ENCODE measurements around the gene MRPS7. TPM values are rescaled to one million over a fixed set of nuclear protein-coding genes. Genes with fewer than 3 reads are reported as not detected.

Gene MRPS7
- total and polyA plus RNA-seq, 2 donors (not counting 1 experiment from before 2014, with no cell fraction given) = 25.1 to 42.6 TPM

DNA sequence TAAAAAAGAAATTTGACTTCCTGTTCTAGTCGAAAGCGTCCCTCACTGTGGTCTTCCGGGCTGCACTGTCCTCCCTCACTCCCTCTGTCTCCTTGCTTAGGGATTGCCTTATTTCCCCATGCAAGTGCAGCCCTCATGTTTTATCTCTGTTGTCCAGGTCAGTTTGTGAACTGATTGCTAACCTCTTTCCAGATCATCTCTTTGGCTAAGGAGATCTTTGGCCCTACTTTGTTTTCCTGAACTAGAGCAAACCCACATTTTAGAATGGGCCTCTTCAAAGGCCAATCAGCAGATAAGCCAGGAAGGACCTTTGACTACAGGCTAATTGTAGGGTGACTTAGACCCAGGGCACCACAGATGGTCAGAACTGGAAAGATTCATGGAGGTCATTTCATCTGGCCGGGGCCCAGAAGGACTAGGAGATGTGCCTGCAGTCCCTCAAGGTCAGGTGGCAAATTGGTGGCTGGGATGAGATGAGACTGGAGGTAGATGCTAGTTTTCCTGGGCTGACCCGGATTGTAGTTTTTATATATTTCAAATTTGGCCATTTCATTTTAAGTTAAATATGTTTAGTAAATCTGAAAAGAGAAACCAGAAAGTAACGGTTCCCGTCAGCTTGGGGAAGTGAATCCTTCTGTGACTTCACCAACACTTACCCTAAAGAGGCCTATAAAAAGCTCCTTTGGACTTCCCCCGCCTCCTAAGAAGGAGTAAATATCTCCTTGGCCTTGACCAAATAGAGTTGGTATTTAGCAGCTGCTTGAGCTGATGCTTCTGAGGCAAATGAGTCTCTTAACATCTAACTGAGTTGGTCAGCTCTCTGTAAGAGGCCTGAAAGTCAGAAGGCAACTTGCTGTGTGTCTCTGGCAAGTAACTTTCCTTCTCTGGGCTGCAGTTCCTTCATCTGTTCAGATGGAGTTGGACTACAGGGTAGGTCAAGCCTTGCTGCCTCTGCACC lies 33.8 kb downstream of the MRPS7 start:
- WGBS (ENCODE audit: insufficient coverage) = 7% methylated on average over 3 of the region's 8 CpGs
- peak; percentile 92 for DNase-seq
- peak overlapping the region; percentile 98 for H3K27ac ChIP-seq (ENCODE audit: low read length in 2 of 2)
- TF ChIP-seq EZH2 (IDR thresholded peaks at IDR 0.05; ENCODE audit: borderline replicate concordance, insufficient read depth, low read depth, low read length, poor library complexity, severe bottlenecking) (no peak), CTCF (IDR thresholded peaks at IDR 0.05) (no peak)
- H3K27me3 Mint-ChIP-seq = no peaks in the 10 kb centered on the region
- H3K9ac ChIP-seq (ENCODE audit: low read length) = peak overlapping the region; percentile 63
- peak; percentile 70 for ATAC-seq (ENCODE audit: low read depth)
- peaks cover 52 to 69% of the 10 kb centered on the region in 2 donors for H3K4me1 ChIP-seq (ENCODE audit: control insufficient read depth in 2 of 2, insufficient read depth in 2 of 2, low read length in 2 of 2)
- H3K4me3 ChIP-seq (ENCODE audit: control extremely low read depth in 1 of 5, extremely low read depth in 1 of 5, insufficient read depth in 1 of 5, low read depth in 2 of 5, low read length in 4 of 5) = peak overlapping the region in 4 of 5 experiments; percentile 12 to 59 (median 28)
- H2AFZ ChIP-seq (ENCODE audit: insufficient read depth, low read depth, low read length, poor library complexity, severe bottlenecking) = peak overlapping the region; percentile 50
- H3K36me3 ChIP-seq (replicated peaks in 1 of 2; ENCODE audit: control extremely low read depth in 1 of 2, control insufficient read depth in 1 of 2, extremely low read depth in 1 of 2, insufficient read depth in 2 of 2, low read length in 1 of 2) = no peaks in the 10 kb centered on the region
- H3K4me1 Mint-ChIP-seq = peaks cover 43% of the 10 kb centered on the region
- peaks cover 12% of the 10 kb centered on the region for H3K79me2 ChIP-seq (ENCODE audit: control insufficient read depth, insufficient read depth, low read length)
- no peaks in the 10 kb centered on the region for H3K9me3 Mint-ChIP-seq (ENCODE audit: insufficient read depth)
- peak overlapping the region; percentile 95 for H3K27ac Mint-ChIP-seq
- no peaks in the 10 kb centered on the region for H3K27me3 ChIP-seq (replicated peaks in 1 of 4; ENCODE audit: control extremely low read depth in 1 of 4, control insufficient read depth in 3 of 4, insufficient read depth in 4 of 4, low read length in 3 of 4)
- peak overlapping the region; percentile 77 for H3K4me2 ChIP-seq (replicated peaks; ENCODE audit: low read depth, low read length, poor library complexity, severe bottlenecking)
- CTCF ChIA-PET = interaction anchor here (0.7 to 4.2 kb wide), 17 partner anchors 14 to 371 kb away, joined by 3 to 84 read pairs (median 3); partner anchors contain the start of genes GRB2, MIF4GD, RECQL5 and SAP30BP
- H4K20me1 ChIP-seq (ENCODE audit: control insufficient read depth, insufficient read depth, low read length, poor library complexity, severe bottlenecking) = no peaks in the 10 kb centered on the region
- intact Hi-C loops (cut with micrococcal nuclease) = loop anchor here (1.0 to 10.0 kb wide), 3 partner anchors 25 to 369 kb away; partner anchors contain the start of genes GRB2, RECQL5 and SAP30BP
- H3K4me3 Mint-ChIP-seq = peak overlapping the region; percentile 62
- no peaks in the 10 kb centered on the region for H3K9me3 ChIP-seq (ENCODE audit: control extremely low read depth in 1 of 3, control insufficient read depth in 2 of 3, insufficient read depth in 1 of 3, low read length in 2 of 3)
- POLR2A ChIA-PET = interaction anchor here (0.5 to 4.5 kb wide), 12 partner anchors 18 to 485 kb away, joined by 3 to 103 read pairs (median 12); partner anchors contain the start of genes GGA3, GRB2, MIF4GD and MRPS7
